IMR-90 (cell line): ENCODE measurements around the gene LAG3. TPM values are rescaled to one million over a fixed set of nuclear protein-coding genes. Genes with fewer than 3 reads are reported as not detected.
A peak's percentile ranks its signal among the peaks of the same experiment; 100 is the strongest.

Experiments
- ATAC-seq: fragments of 200-7000 bp; cut with Tn5 transposase; 2 replicates; pipeline ENCODE4 v1.9.1; 2020; ENCODE audit warnings: low read depth, mild to moderate bottlenecking, moderate library complexity
- BruUV-seq: library from RNA; stranded (reverse); fragments of 400-500 nt; replicated peaks from 2 replicates; lab custom pipeline; 2021; lab: Mats Ljungman, UMichigan
- CTCF ChIA-PET: fragments of 300-600 bp; formaldehyde crosslinking; extraction: SDS; loops from one replicate; lab custom pipeline; 2021; ENCODE audit warnings: antibody characterized with exemption; lab: Yijun Ruan, JAX
- POLR2A ChIA-PET: fragments of 300-600 bp; sonication (Branson Sonifier 250); formaldehyde crosslinking; loops from one replicate; lab custom pipeline; 2022; ENCODE audit warnings: antibody characterized with exemption; ENCODE audit not compliant: unreplicated experiment; lab: Charles Lee
- DNase-seq: peaks from one replicate; pipeline ENCODE4 v3.0.0; 2013
- H2AFZ ChIP-seq: replicated peaks from 2 replicates; pipeline ENCODE3; 2013; ENCODE audit warnings: low read length, mild to moderate bottlenecking; ENCODE audit not compliant: poor library complexity
- H2AK5ac ChIP-seq: 2 replicates; pipeline ENCODE4 v1.6.1; 2013; ENCODE audit warnings: low read depth, low read length, inconsistent platforms
- H2AK9ac ChIP-seq: replicated peaks from 2 replicates; pipeline ENCODE3; 2013; ENCODE audit warnings: mild to moderate bottlenecking, low read depth, low read length, moderate library complexity; ENCODE audit not compliant: poor library complexity
- H2BK120ac ChIP-seq: 2 replicates; pipeline ENCODE4 v1.6.1; 2013; ENCODE audit warnings: low read depth, low read length, inconsistent platforms
- H2BK15ac ChIP-seq: 3 replicates; pipeline ENCODE4 v1.6.1; 2013; ENCODE audit warnings: low read depth, low read length, inconsistent platforms
- H2BK20ac ChIP-seq: 2 replicates; pipeline ENCODE4 v1.6.1; 2013; ENCODE audit warnings: low read depth, mild to moderate bottlenecking, inconsistent platforms, low read length, moderate library complexity
- H2BK5ac ChIP-seq: 2 replicates; pipeline ENCODE4 v1.6.1; 2013; ENCODE audit warnings: mild to moderate bottlenecking, low read depth, low read length, inconsistent platforms; ENCODE audit not compliant: poor library complexity, severe bottlenecking
- H3K14ac ChIP-seq: replicated peaks from 2 replicates; pipeline ENCODE4 v1.6.1; 2013; ENCODE audit warnings: low read depth, low read length, inconsistent platforms
- H3K18ac ChIP-seq: 2 replicates; pipeline ENCODE4 v1.6.1; 2013; ENCODE audit warnings: low read depth, low read length, control low read depth
- H3K23ac ChIP-seq: 2 replicates; pipeline ENCODE4 v1.6.1; 2013; ENCODE audit warnings: low read depth, low read length, inconsistent platforms
- H3K27ac ChIP-seq: 2 replicates; pipeline ENCODE4 v1.5.1; 2013; ENCODE audit warnings: mild to moderate bottlenecking, control low read depth, low read length; ENCODE audit not compliant: insufficient read depth
- H3K27me3 ChIP-seq: 2 replicates; pipeline ENCODE4 v1.6.1; 2013; ENCODE audit warnings: low read length; ENCODE audit not compliant: control insufficient read depth, insufficient read depth
- H3K36me3 ChIP-seq: 2 replicates; pipeline ENCODE4 v1.6.1; 2013; ENCODE audit warnings: low read length, mixed read lengths; ENCODE audit not compliant: control insufficient read depth, insufficient read depth
- H3K4ac ChIP-seq: 2 replicates; pipeline ENCODE4 v1.6.1; 2013; ENCODE audit warnings: low read depth, low read length, inconsistent platforms
- H3K4me1 ChIP-seq: 2 replicates; pipeline ENCODE4 v1.6.1; 2013; ENCODE audit warnings: low read length, mixed read lengths; ENCODE audit not compliant: control insufficient read depth, insufficient read depth
- H3K4me2 ChIP-seq: 2 replicates; pipeline ENCODE4 v1.6.1; 2013; ENCODE audit warnings: low read depth, mild to moderate bottlenecking, control low read depth, low read length, moderate library complexity
- H3K4me3 ChIP-seq: 2 replicates; pipeline ENCODE4 v1.5.1; 2013; ENCODE audit warnings: low read depth, mild to moderate bottlenecking, control low read depth, low read length, moderate library complexity; ENCODE audit not compliant: insufficient read depth
- H3K56ac ChIP-seq: 2 replicates; pipeline ENCODE4 v1.6.1; 2013; ENCODE audit warnings: low read length, inconsistent platforms; ENCODE audit not compliant: insufficient read depth; ENCODE audit errors: extremely low read depth
- H3K79me1 ChIP-seq, 2 experiments: 2 replicates each; pipeline ENCODE4 v1.6.1; 2013; ENCODE audit warnings: low read length in 2 of 2, inconsistent platforms in 1 of 2, low read depth in 1 of 2
- H3K9ac ChIP-seq: 2 replicates; pipeline ENCODE4 v1.6.1; 2013; ENCODE audit warnings: low read depth, low read length, control low read depth
- H3K9me1 ChIP-seq: 2 replicates; pipeline ENCODE4 v1.6.1; 2013; ENCODE audit warnings: low read length, inconsistent platforms; ENCODE audit not compliant: insufficient read depth
- H3K9me3 ChIP-seq: 2 replicates; pipeline ENCODE4 v1.6.1; 2013; ENCODE audit warnings: low read length; ENCODE audit not compliant: control insufficient read depth, insufficient read depth
- H4K20me1 ChIP-seq: 2 replicates; pipeline ENCODE4 v1.6.1; 2013; ENCODE audit warnings: low read length, inconsistent platforms; ENCODE audit not compliant: insufficient read depth
- H4K5ac ChIP-seq: 2 replicates; pipeline ENCODE4 v1.6.1; 2013; ENCODE audit warnings: mild to moderate bottlenecking, low read depth, low read length, control low read depth
- H4K8ac ChIP-seq, 2 experiments: 2 replicates each; pipeline ENCODE4 v1.6.1; 2013; ENCODE audit warnings: low read depth in 2 of 2, low read length in 2 of 2, control low read depth in 1 of 2, inconsistent platforms in 1 of 2
- H4K91ac ChIP-seq: 2 replicates; pipeline ENCODE4 v1.6.1; 2013; ENCODE audit warnings: low read depth, low read length, inconsistent platforms; ENCODE audit not compliant: insufficient read depth
- CTCF ChIP-seq: conservative IDR thresholded peaks from 2 replicates; pipeline ENCODE4 v1.5.1; 2012; ENCODE audit warnings: mild to moderate bottlenecking, low read depth, low read length, improper control_type of control experiment
- POLR2A ChIP-seq: IDR thresholded peaks from 2 replicates; pipeline ENCODE4 v1.6.1; 2012; ENCODE audit warnings: mild to moderate bottlenecking, low read depth, low read length
- RAD21 ChIP-seq: IDR thresholded peaks from 2 replicates; pipeline ENCODE4 v1.6.1; 2012; ENCODE audit warnings: low read length, improper control_type of control experiment
- SMC3 ChIP-seq: fragments of 150-350 bp; IDR thresholded peaks from 2 replicates; pipeline ENCODE4 v1.6.1; 2016; ENCODE audit warnings: low read depth, mild to moderate bottlenecking, antibody characterized with exemption, low read length, moderate library complexity
- WGBS, 2 experiments: methylation state at CpG; one replicate each; pipeline versions ENCODE4 v1.1.5 to v1.1.7; 2013; ENCODE audit warnings: missing lambda C conversion rate in 2 of 2; ENCODE audit not compliant: insufficient read length in 1 of 2; ENCODE audit errors: extremely low coverage in 2 of 2; 5-methylcytosine and 5-hydroxymethylcytosine counted together
- dilution Hi-C: fragments of 300-500 bp; cut with HindIII; formaldehyde crosslinking; loops from one replicate; pipeline ENCODE4 v1.14.3; 2018; ENCODE audit warnings: low sequenced_read_pairs; ENCODE audit not compliant: unreplicated experiment
- in situ Hi-C: fragments of 300-500 bp; cut with MboI; formaldehyde crosslinking; loops from 3 replicates; pipeline ENCODE4 v1.14.3; 2019; ENCODE audit warnings: low sequenced_read_pairs, inconsistent platforms, mixed read lengths
- intact Hi-C: fragments of 100-400 bp; cut with micrococcal nuclease; formaldehyde crosslinking; loops from 2 replicates; pipeline ENCODE4 v1.10.0; 2022
- polyA plus RNA-seq, 3 experiments: library from polyadenylated mRNA; depleted of rRNA; stranded (reverse); fragments of >200 nt; gene quantifications; 2 replicates each; pipeline ENCODE4 v1.2.3, GENCODE V29; 2012; ENCODE audit warnings: low replicate concordance in 1 of 3
- total RNA-seq: library from RNA; depleted of rRNA; stranded (reverse); fragments of >200 nt; gene quantifications from 2 replicates; pipeline ENCODE4 v1.2.3, GENCODE V29; 2012

Gene LAG3
- total and polyA plus RNA-seq, 2 of the 4 experiments (the other 2 are of a cell fraction), result 0.41 TPM; not detected in 1

- Histone ChIP-seq H3K9me3 (no peaks in the 10 kb centered on the region), H2AK5ac (peak overlapping the region; percentile 95), H4K8ac (peak overlapping the region; percentile 77 to 93; a peak in 2 of 4 replicates), H2AFZ (peak overlapping the region; percentile 91), H3K56ac (peak overlapping the region; percentile 75; the same call in 1 of the 2 replicates), H3K27me3 (no peaks in the 10 kb centered on the region), H3K4me3 (peak overlapping the region; percentile 71), H3K14ac (peak overlapping the region; percentile 99), H3K9me1 (no peaks in the 10 kb centered on the region; the same call in none of the 2 replicates), H3K27ac (peak overlapping the region; percentile 88), H2AK9ac (peak overlapping the region; percentile 100), H3K36me3 (peaks cover 39% of the 10 kb centered on the region), H2BK15ac (no peak overlapping the region), H4K91ac (peak overlapping the region; percentile 68), H3K18ac (peak overlapping the region; percentile 16; the same call in 1 of the 2 replicates), H4K20me1 (peaks cover 13% of the 10 kb centered on the region), H3K4me1 (peaks cover 7% of the 10 kb centered on the region), H2BK5ac (peak overlapping the region; percentile 89), H3K4me2 (peak overlapping the region; percentile 94), H3K4ac (peak overlapping the region; percentile 91), H2BK120ac (peak overlapping the region; percentile 48), H3K79me1 (peaks cover 22 to 32% of the 10 kb centered on the region in 2 experiments), H3K9ac (peak overlapping the region; percentile 86), H4K5ac (no peak overlapping the region), H2BK20ac (no peak overlapping the region), H3K23ac (peak overlapping the region; percentile 96)
- 0% methylated on average over 6 of the region's 24 CpGs; no CpG with 5 or more reads in 1 of the 2 experiments for WGBS, 2 experiments
- peak; percentile 6 for ATAC-seq
- ChIA-PET POLR2A (interaction anchor here (0.6 to 3.2 kb wide), 5 partner anchors 11 to 99 kb away, joined by 3 to 21 read pairs (median 3); partner anchors contain the start of genes CDCA3 and PTMS), CTCF (interaction anchor here (0.8 to 3.9 kb wide), 9 partner anchors 11 to 120 kb away, joined by 3 to 27 read pairs (median 6); partner anchors contain the start of genes CD4, PTMS, SPSB2 and ZNF384)
- in situ Hi-C loops, result loop anchor here (5.0 kb wide), 1 partner anchor 75 kb away; the partner anchor contains the start of gene P3H3
- peak; percentile 47 for TF ChIP-seq SMC3
- peak; percentile 51 for TF ChIP-seq CTCF
- peak; percentile 36 for TF ChIP-seq RAD21
- no peak for TF ChIP-seq POLR2A
- dilution Hi-C loops, result no loop called here
- intact Hi-C loops, result loop anchor here (2.0 kb wide), 1 partner anchor 64 kb away; the partner anchor contains the start of gene ZNF384
- no TSS peak for BruUV-seq
- DNase-seq, result peak; percentile 62
These were observed 20.0 kb upstream of the LAG3 start for GRCh38 chr12:6752167-6752920.
